ENCODE measurements around the gene MT1A. TPM values are rescaled to one million over a fixed set of nuclear protein-coding genes. Genes with fewer than 3 reads are reported as not detected.
"Not testable (repeated sequence)": the region's sequence is repeated elsewhere in the genome, so short reads cannot be mapped to it uniquely, and the experiment has no call there.

The MT1A gene
- total RNA-seq, 1 experiment from 2014 or later: not detected

- H3K4me3 ChIP-seq (replicated peaks in 1 of 2; ENCODE audit: low read depth in 1 of 2, low read length in 2 of 2); CTCF ChIA-PET; H3K79me2 ChIP-seq (ENCODE audit: insufficient read depth, low read length); H2AFZ ChIP-seq (ENCODE audit: low read depth, low read length, poor library complexity, severe bottlenecking); POLR2A ChIA-PET; DNase-seq (ENCODE audit: low read depth, low spot score); H3K27ac ChIP-seq (ENCODE audit: low read depth, low read length); H4K20me1 ChIP-seq (ENCODE audit: insufficient read depth); RAD21 ChIA-PET (ENCODE audit: low non-redundant PET in 1 of 2, low total read pairs in 2 of 2, uncharacterized antibody in 2 of 2, unreplicated experiment in 2 of 2); ATAC-seq; H3K4me2 ChIP-seq (ENCODE audit: low read length); BruUV-seq (replicated peaks); intact Hi-C loops (cut with micrococcal nuclease); H3K9me2 ChIP-seq (ENCODE audit: insufficient read depth); H3K9ac ChIP-seq (ENCODE audit: low read length); H3K4me1 ChIP-seq (ENCODE audit: control insufficient read depth in 1 of 2, insufficient read depth in 2 of 2, low read length in 2 of 2); H3K9me3 ChIP-seq (ENCODE audit: control insufficient read depth in 1 of 2, insufficient read depth in 1 of 2, low read depth in 1 of 2, low read length in 2 of 2); H3K27me3 ChIP-seq (ENCODE audit: insufficient read depth, low read length); H3K36me3 ChIP-seq (ENCODE audit: control insufficient read depth in 1 of 2, insufficient read depth in 2 of 2, low read length in 2 of 2): not testable (repeated sequence)
These were observed 33.7 kb downstream of the MT1A start for GRCh38 chr16:56672171-56672570.

- no peak overlapping the region for H2AFZ ChIP-seq (ENCODE audit: low read depth, low read length, poor library complexity, severe bottlenecking)
- intact Hi-C loops (cut with micrococcal nuclease): no loop called here
- CTCF ChIA-PET: no interaction called here
- TF ChIP-seq EGR1 (IDR thresholded peaks at IDR 0.05; ENCODE audit: low read depth) (no peak), SIN3A (IDR thresholded peaks at IDR 0.05; ENCODE audit: low read depth) (no peak), JUND (IDR thresholded peaks at IDR 0.05) (no peak), ZNF274 (IDR thresholded peaks at IDR 0.05; ENCODE audit: low read depth, low read length) (no peak), ZBTB33 (IDR thresholded peaks at IDR 0.05; ENCODE audit: extremely low read depth, insufficient replicate concordance, low read length) (no peak), POLR2A (IDR thresholded peaks at IDR 0.05; ENCODE audit: borderline replicate concordance, extremely low read depth, insufficient read depth, insufficient read length) (no peak), ZFX (IDR thresholded peaks at IDR 0.05) (no peak), SP1 (IDR thresholded peaks at IDR 0.05; ENCODE audit: low read depth) (no peak), CTCF (IDR thresholded peaks at IDR 0.05 in 2 of 3, conservative IDR thresholded peaks at IDR 0.05 in 1 of 3; ENCODE audit: borderline replicate concordance in 1 of 3, insufficient read depth in 1 of 3, low read depth in 2 of 3, low read length in 2 of 3) (no peak), POLR2AphosphoS5 (IDR thresholded peaks at IDR 0.05; ENCODE audit: low read depth, low read length) (no peak), MAX (IDR thresholded peaks at IDR 0.05) (no peak), REST (IDR thresholded peaks at IDR 0.05; ENCODE audit: low read depth) (no peak)
These were observed 34.5 kb downstream of the MT1A start for GRCh38 chr16:56672761-56673536.

More at GRCh38 chr16:56672761-56673536, 34.5 kb downstream of the MT1A start:
- Histone ChIP-seq H3K4me2 (ENCODE audit: low read length) (no peak overlapping the region), H3K9me3 (ENCODE audit: control insufficient read depth in 1 of 2, insufficient read depth in 1 of 2, low read depth in 1 of 2, low read length in 2 of 2) (no peaks in the 10 kb centered on the region), H3K36me3 (ENCODE audit: control insufficient read depth in 1 of 2, insufficient read depth in 2 of 2, low read length in 2 of 2) (no peaks in the 10 kb centered on the region), H3K9me2 (ENCODE audit: insufficient read depth) (no peaks in the 10 kb centered on the region), H4K20me1 (ENCODE audit: insufficient read depth) (no peaks in the 10 kb centered on the region), H3K79me2 (ENCODE audit: insufficient read depth, low read length) (no peaks in the 10 kb centered on the region), H3K27ac (ENCODE audit: low read depth, low read length) (no peak overlapping the region), H3K4me1 (ENCODE audit: control insufficient read depth in 1 of 2, insufficient read depth in 2 of 2, low read length in 2 of 2) (no peaks in the 10 kb centered on the region), H3K9ac (ENCODE audit: low read length) (no peak overlapping the region), H3K27me3 (ENCODE audit: insufficient read depth, low read length) (no peaks in the 10 kb centered on the region), H3K4me3 (replicated peaks in 1 of 2; ENCODE audit: low read depth in 1 of 2, low read length in 2 of 2) (no peak overlapping the region)
- ChIA-PET RAD21 (ENCODE audit: low non-redundant PET in 1 of 2, low total read pairs in 2 of 2, uncharacterized antibody in 2 of 2, unreplicated experiment in 2 of 2) (no interaction called here), POLR2A (interaction anchor here (1.6 kb wide), 1 partner anchor 10 kb away, joined by 5 read pairs; no protein-coding TSS in a partner anchor)
- no TSS peak for BruUV-seq (replicated peaks)
- no peak for ATAC-seq
- no peak for DNase-seq (ENCODE audit: low read depth, low spot score)

Data from HCT116 (cell line).